Measurements from ENCODE around the gene KRT4.
"Not testable (repeated sequence)": the region's sequence is repeated elsewhere in the genome, so short reads cannot be mapped to it uniquely, and the experiment has no call there.

Gene KRT4

GRCh38 chr12:52807544-52808470 is 6.1 kb downstream of the KRT4 start:
- DNase-seq (ENCODE audit: low spot score) = no peak

DNA sequence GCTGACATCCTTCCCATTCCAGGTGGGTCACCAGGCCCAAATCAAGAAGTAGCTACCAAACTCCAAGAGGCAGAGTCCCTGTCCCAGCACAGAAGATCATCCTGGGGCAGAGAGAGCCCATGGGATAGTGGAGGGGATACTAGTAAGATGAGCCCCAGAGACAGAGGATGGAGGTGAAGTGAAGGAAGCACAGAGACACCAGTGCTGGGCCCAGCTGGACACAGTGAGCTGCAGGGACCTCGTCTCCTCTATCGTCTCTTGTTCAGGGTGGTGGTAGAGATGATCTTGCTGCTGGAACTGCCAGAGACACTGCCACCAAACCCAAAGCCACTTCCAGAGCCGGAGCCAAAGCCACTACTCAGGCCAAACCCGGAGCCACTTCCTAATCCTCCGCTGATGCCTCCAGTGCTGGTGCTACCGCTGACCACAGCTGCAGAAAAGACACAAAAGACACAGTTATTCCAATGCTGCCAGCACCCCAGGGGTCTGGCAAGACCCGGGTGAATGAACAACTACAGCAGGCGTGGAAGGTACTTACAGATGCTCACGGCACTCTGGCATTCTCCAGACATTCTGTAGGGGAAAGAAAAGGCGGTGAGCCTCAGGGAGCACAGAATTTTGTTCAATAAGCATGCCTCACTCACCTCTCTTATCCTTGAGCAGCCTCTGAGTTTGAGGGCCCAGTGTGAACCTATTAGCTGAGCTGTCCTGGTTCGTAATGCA is 6.9 kb downstream of the KRT4 start:
- no peak for DNase-seq (ENCODE audit: low spot score)

DNA sequence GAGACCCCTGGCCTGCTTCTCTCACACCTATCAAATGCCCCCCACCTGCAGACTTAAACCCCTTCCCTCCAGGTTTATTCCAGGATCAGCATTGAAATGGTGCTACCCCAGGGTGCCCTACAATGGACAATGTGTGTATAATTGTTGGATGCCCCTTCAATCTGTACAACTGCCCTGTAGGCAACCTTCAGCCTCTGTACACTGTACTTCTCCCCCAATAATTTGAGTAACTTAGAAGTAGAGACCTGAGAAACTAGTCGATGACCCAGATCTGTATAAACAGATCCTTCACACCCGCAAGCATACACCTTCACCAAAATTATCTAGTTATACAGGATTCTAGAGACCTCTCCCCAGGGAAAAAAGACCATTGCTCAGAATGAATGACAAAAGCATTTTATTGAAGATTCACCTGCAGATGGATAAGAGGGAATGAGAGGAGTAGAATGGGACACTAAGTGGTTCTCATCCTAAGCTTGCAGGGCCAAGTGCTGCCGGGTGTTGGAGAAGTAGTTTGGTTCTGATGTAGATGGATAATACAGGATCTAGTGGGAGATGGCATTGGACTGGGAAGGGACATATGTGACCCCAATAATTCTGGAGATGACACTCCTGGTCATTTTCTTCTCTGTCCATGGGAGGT is 7.6 kb downstream of the KRT4 start:
- no peak for DNase-seq (ENCODE audit: low spot score)

- DNase-seq (ENCODE audit: low spot score) = no peak
These were observed 8.2 kb downstream of the KRT4 start for GRCh38 chr12:52805739-52806138.

- no peak for DNase-seq (ENCODE audit: low spot score)
These were observed 8.9 kb downstream of the KRT4 start for GRCh38 chr12:52805000-52805399.

- no peak for DNase-seq (ENCODE audit: low spot score)
These were observed 11.5 kb downstream of the KRT4 start for GRCh38 chr12:52802442-52802841.

GRCh38 chr12:52801773-52802172 is 12.1 kb downstream of the KRT4 start:
- DNase-seq (ENCODE audit: low spot score) = no peak

- no peak for DNase-seq (ENCODE audit: low spot score)
These were observed 13.5 kb downstream of the KRT4 start for GRCh38 chr12:52800259-52800917.

DNA sequence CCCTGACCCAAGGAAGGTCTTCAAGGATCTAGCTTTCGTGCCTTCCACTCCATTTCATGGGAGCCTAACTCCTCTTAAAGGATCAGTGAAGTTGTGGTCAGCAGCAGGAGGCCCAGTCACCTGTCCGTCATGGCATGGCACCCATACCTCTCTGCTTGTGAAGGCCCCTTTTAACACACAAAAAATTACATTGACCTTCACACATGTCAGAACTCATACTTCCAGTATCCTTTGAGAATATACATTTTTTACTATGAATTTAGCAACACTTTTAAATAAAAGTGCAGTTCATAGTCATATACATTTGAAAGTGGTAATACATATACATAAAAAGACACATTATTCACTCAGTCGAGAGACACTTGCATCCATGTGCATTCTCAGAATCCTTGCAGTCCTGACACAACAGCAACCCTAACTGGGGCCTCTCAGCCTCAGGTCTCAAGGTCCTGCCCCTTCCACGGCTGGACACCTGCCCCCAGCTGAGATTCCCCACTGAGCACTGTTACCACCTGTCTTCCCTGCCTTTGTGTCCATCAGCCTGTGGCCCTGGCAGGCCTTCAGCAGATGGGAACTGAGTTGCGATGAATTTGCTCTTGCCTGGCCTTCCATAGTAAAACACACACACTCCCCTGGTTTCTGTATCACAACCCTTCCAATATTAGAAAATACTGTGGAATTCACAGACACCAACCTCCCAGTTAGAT is 14.3 kb downstream of the KRT4 start:
- no peak for DNase-seq (ENCODE audit: low spot score)

GRCh38 chr12:52798671-52799504 is 15.0 kb downstream of the KRT4 start:
- no peak for DNase-seq (ENCODE audit: low spot score)

- no peak for DNase-seq (ENCODE audit: low spot score)
These were observed 15.8 kb downstream of the KRT4 start for GRCh38 chr12:52798003-52798670.

DNA sequence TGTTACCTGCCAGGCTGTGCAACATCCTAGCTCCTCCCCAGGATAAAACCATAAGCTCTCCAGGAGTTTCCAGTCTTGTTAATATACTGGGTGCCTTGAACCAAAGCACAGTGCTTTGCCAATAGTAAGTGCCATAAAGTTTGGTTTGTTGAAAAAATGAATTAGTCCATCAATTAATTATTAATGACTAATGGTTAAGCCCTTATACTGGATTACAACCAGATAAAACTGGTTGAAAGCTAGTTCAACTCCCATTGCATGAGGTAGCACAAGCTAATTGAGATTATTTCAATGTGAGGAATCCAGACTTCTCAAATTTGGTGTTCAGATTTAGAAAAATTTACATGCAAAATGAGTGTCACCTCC is 16.4 kb downstream of the KRT4 start:
- DNase-seq (ENCODE audit: low spot score) = no peak

- no peak for DNase-seq (ENCODE audit: low spot score)
These were observed 16.9 kb downstream of the KRT4 start for GRCh38 chr12:52796839-52797528.

DNA sequence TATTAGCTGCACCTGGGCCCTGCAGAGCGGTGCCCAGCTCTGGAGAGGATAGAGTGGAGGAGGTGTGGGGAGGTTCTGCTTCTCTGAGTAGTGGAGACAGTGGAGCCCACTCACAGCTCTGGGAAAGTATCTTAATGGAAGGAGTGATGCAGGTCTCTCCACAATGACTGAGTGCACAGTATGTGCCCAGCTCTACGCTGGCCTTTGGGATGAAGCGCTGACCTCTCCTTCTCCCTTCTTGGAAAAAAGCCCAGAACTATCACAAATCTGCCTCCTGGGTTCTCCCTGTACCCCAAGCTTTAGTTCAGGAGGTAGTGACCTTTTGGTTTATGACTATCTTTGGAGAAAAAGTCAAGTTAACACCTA is 17.5 kb downstream of the KRT4 start:
- DNase-seq (ENCODE audit: low spot score) = no peak

GRCh38 chr12:52795694-52796428 is 18.1 kb downstream of the KRT4 start, which contains the start of gene KRT3:
TSS of gene KRT3 (minus strand) at chr12:52796117. CDS start at chr12:52796042, 75 bp downstream.
- no peak for DNase-seq (ENCODE audit: low spot score)

GRCh38 chr12:52795332-52795674 is 18.6 kb downstream of the KRT4 start:
- not testable (repeated sequence) for DNase-seq (ENCODE audit: low spot score)

- no peak for DNase-seq (ENCODE audit: low spot score)
These were observed 19.2 kb downstream of the KRT4 start for GRCh38 chr12:52794479-52795331.

All from pons (tissue), 1 donor.